GM18505 (cell line): ENCODE data around the gene PAMR1.

Experiments
- ATAC-seq: cut with Tn5 transposase; IDR thresholded peaks from one replicate; pipeline ENCODE4 v1.9.1; 2021; ENCODE audit not compliant: unreplicated experiment
- POLR2A ChIP-seq: IDR thresholded peaks from 4 replicates; pipeline ENCODE4 v1.6.1; 2011; ENCODE audit warnings: borderline replicate concordance; ENCODE audit not compliant: insufficient read depth, insufficient read length; ENCODE audit errors: extremely low read depth

The PAMR1 gene

GRCh38 chr11:35483131-35483820 lies 42.1 kb downstream of the PAMR1 start:
- no peak for ATAC-seq
- no peak for TF ChIP-seq POLR2A

DNA sequence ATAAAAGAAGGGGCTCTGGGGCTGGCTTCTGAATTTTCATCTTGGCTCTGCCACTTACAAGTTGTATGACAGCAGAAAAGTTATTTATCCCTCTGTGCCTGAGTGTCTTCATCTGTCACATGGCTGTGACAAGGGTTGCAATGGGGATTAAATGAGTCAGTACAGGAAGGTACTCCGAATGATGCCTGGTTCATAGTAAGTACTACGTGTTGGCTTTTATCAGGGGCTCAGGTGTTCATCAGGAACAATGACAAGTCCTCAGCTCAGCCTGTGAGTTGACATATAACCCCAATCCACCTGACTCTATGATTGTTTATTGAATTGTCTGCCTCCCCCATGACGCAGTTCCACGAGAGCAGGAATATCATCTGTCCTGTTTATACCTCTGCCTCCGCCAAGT lies 45.7 kb downstream of the PAMR1 start:
- ATAC-seq = no peak
- no peak for TF ChIP-seq POLR2A

DNA sequence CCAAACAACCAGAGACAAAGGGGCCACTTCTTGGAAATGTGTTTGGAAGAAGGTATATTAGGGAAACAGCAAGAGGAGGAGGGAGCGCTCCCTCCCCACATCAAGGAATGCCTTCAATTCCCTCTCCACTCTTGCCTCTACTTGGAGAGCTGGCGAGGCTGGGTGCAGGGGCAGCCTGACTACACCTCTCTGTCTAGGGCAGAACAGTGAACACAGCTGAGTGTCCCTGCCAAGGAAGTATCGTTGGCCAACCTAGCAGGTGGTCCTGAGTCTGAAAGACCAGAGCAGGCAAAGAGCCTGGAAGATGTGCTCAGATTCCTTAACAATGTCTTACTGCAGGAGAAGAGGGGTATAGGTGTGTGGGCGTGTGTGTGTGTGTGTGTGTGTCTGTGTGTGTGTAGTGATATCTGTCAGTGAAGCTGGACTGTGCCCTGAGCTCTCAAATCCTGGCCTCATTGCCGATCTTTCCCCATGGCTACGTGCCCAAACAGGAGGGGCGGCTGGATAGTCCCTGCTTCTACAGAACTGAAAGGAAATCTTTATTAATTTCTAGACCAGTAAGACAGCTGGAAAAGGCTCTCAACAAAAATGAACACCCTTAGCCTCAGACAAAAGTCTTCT lies 46.8 kb downstream of the PAMR1 start:
- ATAC-seq = no peak
- no peak for TF ChIP-seq POLR2A

DNA sequence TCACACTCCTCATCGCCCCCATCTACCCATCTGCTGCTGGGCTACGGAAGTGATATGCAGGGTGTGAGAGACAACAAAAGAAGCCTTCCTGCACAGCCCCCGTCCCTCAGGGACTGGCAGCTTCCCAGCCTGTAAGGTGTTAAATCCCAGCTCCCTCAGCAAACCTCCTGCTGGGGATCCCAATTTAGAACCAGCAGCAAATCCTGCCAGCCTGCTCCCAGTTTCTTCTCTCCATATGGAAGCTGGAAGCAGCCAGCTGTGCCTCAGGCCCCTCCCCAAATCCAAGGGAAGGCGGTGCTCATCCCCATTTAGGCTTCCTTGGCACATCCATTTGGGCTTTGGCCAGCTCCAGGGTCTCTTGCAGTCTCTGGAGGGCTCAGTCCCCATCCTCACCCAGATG lies 47.5 kb downstream of the PAMR1 start:
- TF ChIP-seq POLR2A = no peak
- no peak for ATAC-seq

- no peak for ATAC-seq
- no peak for TF ChIP-seq POLR2A
These were observed 50.7 kb downstream of the PAMR1 start for GRCh38 chr11:35474688-35475087.

GRCh38 chr11:35473795-35474374 lies 51.5 kb downstream of the PAMR1 start:
- ATAC-seq = no peak
- TF ChIP-seq POLR2A = no peak

DNA sequence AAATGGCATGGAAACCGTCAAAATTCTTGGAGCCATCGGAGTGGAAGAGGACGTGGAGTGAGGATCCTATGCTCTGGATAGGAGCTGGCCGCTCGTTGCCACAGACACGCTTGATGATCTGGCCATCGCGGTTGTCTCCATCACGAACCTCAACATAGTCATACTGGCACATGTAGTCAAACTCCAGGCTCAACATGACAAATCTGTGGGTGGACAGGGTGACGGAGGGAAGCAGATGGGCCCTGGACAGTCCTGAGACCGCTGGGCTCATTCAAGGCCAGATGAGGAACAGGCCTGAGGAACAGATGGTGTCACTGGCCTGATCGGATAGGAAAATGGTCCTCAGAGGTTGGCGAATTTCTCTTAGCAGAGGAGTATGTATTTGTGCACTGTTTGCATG lies 54.8 kb downstream of the PAMR1 start:
- no peak for TF ChIP-seq POLR2A

DNA sequence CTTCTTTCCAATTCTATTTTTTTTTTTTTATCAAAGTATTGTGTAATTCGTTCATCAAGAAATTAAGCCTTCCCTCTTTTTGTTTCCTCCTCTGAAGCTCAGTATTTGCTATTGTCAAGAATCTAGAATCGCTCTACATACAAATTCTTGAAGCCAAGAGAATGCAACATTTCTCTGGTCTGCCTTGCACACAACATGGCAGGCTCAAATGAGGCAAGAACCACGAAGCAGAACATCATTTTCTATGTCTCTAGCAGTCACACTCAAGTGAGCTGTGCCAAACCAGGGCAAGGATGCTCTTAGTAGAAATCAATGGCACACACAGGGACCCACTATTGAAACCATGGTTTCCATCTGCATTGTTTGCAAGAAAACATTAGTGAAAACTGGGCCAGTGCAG lies 59.4 kb downstream of the PAMR1 start:
- no peak for ATAC-seq

More for the DNA sequence above, 54.8 kb downstream of the PAMR1 start:
- no peak for ATAC-seq

DNA sequence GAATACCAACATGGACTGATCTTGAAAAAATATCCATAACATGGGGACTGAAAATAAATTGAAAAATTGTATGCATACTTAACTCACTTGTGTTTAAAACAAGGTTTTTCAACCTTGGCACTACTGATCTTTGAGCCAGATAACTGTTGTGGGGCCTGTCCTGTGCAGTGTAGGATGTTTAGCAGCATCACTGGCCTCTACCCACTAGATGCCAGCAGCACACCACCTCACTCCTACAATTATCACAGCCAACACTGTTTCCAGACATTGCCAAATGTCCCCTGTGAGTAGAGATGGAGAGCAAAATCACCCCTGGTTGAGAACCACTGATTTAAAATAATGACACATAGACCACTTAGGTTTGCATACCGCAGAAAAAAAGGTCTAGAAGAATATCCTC lies 61.1 kb downstream of the PAMR1 start:
- TF ChIP-seq POLR2A = no peak
- ATAC-seq = no peak

More for the DNA sequence above, 59.4 kb downstream of the PAMR1 start:
- TF ChIP-seq POLR2A = no peak

DNA sequence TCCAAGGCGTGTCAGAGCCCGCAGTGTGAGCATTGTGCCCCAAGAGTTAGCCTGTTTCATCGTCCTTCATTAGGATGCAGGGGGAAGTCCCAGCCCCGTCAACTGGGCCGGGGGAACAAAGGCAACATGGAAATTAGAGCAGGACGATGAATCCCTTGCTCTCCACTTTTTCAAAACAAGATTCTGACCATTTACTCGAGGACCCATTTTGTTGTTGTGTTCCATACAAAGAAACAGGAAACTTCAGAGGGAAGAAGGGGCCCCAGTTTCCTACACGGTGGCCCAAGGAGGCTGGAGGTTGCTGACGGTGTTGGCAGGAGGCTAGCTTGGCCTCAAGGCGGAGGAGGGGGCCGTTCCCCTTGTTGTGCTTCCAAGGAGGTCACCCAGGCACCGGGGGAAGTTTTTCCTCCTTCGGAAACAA lies 62.1 kb downstream of the PAMR1 start:
- no peak for ATAC-seq
- no peak for TF ChIP-seq POLR2A

GRCh38 chr11:35461917-35462538 lies 63.4 kb downstream of the PAMR1 start:
- TF ChIP-seq POLR2A = no peak
- ATAC-seq = no peak

GRCh38 chr11:35459489-35459888 lies 65.9 kb downstream of the PAMR1 start:
- TF ChIP-seq POLR2A = no peak
- ATAC-seq = no peak

- TF ChIP-seq POLR2A = no peak
- ATAC-seq = no peak
These were observed 66.6 kb downstream of the PAMR1 start for GRCh38 chr11:35458846-35459245.

GRCh38 chr11:35454362-35454761 lies 71.1 kb downstream of the PAMR1 start:
- no peak for ATAC-seq
- TF ChIP-seq POLR2A = no peak

DNA sequence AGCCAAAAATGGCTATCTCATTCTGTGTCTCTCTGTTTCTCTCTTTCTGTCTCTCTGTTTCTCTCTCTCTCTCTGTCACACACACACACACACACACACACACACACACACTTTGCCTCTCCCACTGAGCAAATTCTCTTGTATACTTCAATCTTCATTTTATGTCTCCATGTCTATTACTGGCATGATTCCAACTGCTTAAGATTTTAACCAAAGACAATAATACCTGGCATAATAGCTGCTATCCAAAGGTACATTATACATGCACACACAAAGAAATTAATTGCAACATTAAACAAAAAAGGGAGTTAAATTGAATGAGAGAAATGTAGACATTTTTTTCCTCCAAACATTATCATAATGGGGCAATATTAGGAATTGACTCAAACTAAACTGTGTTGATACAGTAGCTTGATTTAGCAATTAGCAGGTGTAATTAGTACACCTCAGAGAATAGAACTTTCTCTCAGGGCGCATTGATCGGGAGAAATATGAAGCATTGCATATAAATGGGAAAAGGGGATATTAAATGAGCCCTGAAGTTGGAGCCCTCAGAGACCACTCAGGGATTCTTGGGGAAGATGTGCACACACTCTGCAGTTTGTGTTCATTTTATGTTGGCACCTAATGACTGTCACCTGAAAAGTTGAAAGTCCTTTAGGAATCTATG lies 88.7 kb downstream of the PAMR1 start:
- no peak for ATAC-seq

More for the DNA sequence above, 88.7 kb downstream of the PAMR1 start:
- TF ChIP-seq POLR2A = no peak
